HCT116 (cell line): ENCODE results near the gene NUMB. TPM values are rescaled to one million over a fixed set of nuclear protein-coding genes. Genes with fewer than 3 reads are reported as not detected.
"Not testable (repeated sequence)": the region's sequence is repeated elsewhere in the genome, so short reads cannot be mapped to it uniquely, and the experiment has no call there.

Experiments used
- ATAC-seq: fragments of 200-7000 bp; cut with Tn5 transposase; 2 replicates; pipeline ENCODE4 v1.9.1; 2020; ENCODE audit warnings: mild to moderate bottlenecking, moderate library complexity
- BruUV-seq: library from RNA; stranded (reverse); fragments of 400-500 nt; replicated peaks from 2 replicates; lab custom pipeline; 2021; lab: Mats Ljungman, UMichigan
- CTCF ChIA-PET: fragments of 300-600 bp; sonication (Branson Sonifier 250); formaldehyde crosslinking; loops from one replicate; lab custom pipeline; 2021; ENCODE audit warnings: antibody characterized with exemption; lab: Charles Lee
- POLR2A ChIA-PET: fragments of 300-600, 350-600 bp; sonication (Branson Sonifier 250); formaldehyde crosslinking; loops from one replicate; lab custom pipeline; 2021; ENCODE audit warnings: antibody characterized with exemption; lab: Charles Lee
- RAD21 ChIA-PET, 2 experiments: fragments of 300-600 bp; sonication (Branson Sonifier 250); formaldehyde crosslinking; loops; one replicate each; lab custom pipeline; 2023; ENCODE audit warnings: low total read pairs in 2 of 2; ENCODE audit not compliant: uncharacterized antibody in 2 of 2, unreplicated experiment in 2 of 2, low non-redundant PET in 1 of 2; lab: Charles Lee
- DNase-seq: peaks from one replicate; pipeline ENCODE4 v3.0.0-alpha.2; 2010; ENCODE audit warnings: low read depth, low spot score
- H2AFZ ChIP-seq: fragments of 200-600 bp; shearing (Covaris generic), sonication (generic); 2 replicates; pipeline ENCODE4 v1.6.1; 2017; ENCODE audit warnings: low read depth, mixed run types, mixed read lengths, antibody characterized with exemption, low read length; ENCODE audit not compliant: poor library complexity, severe bottlenecking
- H3K27ac ChIP-seq: 2 replicates; pipeline ENCODE4 v1.5.1; 2012; ENCODE audit warnings: low read depth, low read length
- H3K27me3 ChIP-seq: fragments of 200-600 bp; sonication (generic); 2 replicates; pipeline ENCODE4 v1.6.1; 2016; ENCODE audit warnings: mixed run types, low read length, mixed read lengths; ENCODE audit not compliant: insufficient read depth
- H3K36me3 ChIP-seq, 2 experiments: fragments of 200-500 bp in 1 of 2; fragments of 200-600 bp in 1 of 2; sonication (Bioruptor generic) in 1 of 2; sonication (generic) in 1 of 2; 2 replicates each; pipeline versions ENCODE4 v1.5.1 to v1.6.1; 2014 to 2016; ENCODE audit warnings: low read length in 2 of 2, inconsistent platforms in 1 of 2, mixed read lengths in 1 of 2, mixed run types in 1 of 2; ENCODE audit not compliant: insufficient read depth in 2 of 2, control insufficient read depth in 1 of 2
- H3K4me1 ChIP-seq, 2 experiments: fragments of 200-600 bp in 1 of 2; sonication (generic) in 1 of 2; 2 replicates each; pipeline versions ENCODE4 v1.5.1 to v1.6.1; 2012 to 2017; ENCODE audit warnings: low read length in 2 of 2, inconsistent platforms in 1 of 2, mild to moderate bottlenecking in 1 of 2, mixed read lengths in 1 of 2, mixed run types in 1 of 2, moderate library complexity in 1 of 2; ENCODE audit not compliant: insufficient read depth in 2 of 2, control insufficient read depth in 1 of 2
- H3K4me2 ChIP-seq: fragments of 200-600 bp; sonication (generic); 2 replicates; pipeline ENCODE4 v1.6.1; 2017; ENCODE audit warnings: mixed run types, low read length, mixed read lengths
- H3K4me3 ChIP-seq, 2 experiments: fragments of 200-600 bp in 1 of 2; sonication (generic) in 1 of 2; replicated peaks in 1 of 2; 2 replicates each; pipeline ENCODE4 v1.5.1; 2011 to 2016; ENCODE audit warnings: low read length in 2 of 2, control low read depth in 1 of 2, low read depth in 1 of 2, mild to moderate bottlenecking in 1 of 2, mixed read lengths in 1 of 2, mixed run types in 1 of 2
- H3K79me2 ChIP-seq: fragments of 200-600 bp; sonication (generic); 2 replicates; pipeline ENCODE4 v1.6.1; 2017; ENCODE audit warnings: mild to moderate bottlenecking, mixed run types, low read length, moderate library complexity, mixed read lengths; ENCODE audit not compliant: insufficient read depth
- H3K9ac ChIP-seq: fragments of 200-600 bp; sonication (generic); 2 replicates; pipeline ENCODE4 v1.6.1; 2016; ENCODE audit warnings: low read length, mixed read lengths
- H3K9me2 ChIP-seq: fragments of 200-600 bp; sonication (generic), shearing (Covaris generic); 2 replicates; pipeline ENCODE4 v1.6.1; 2017; ENCODE audit warnings: mixed run types, mild to moderate bottlenecking, moderate library complexity; ENCODE audit not compliant: insufficient read depth
- H3K9me3 ChIP-seq, 2 experiments: fragments of 200-500 bp in 1 of 2; fragments of 200-600 bp in 1 of 2; sonication (Bioruptor generic) in 1 of 2; sonication (generic) in 1 of 2; 2 replicates each; pipeline ENCODE4 v1.6.1; 2014 to 2017; ENCODE audit warnings: low read length in 2 of 2, mixed read lengths in 2 of 2, inconsistent platforms in 1 of 2, low read depth in 1 of 2, mild to moderate bottlenecking in 1 of 2, mixed run types in 1 of 2, moderate library complexity in 1 of 2; ENCODE audit not compliant: control insufficient read depth in 1 of 2, insufficient read depth in 1 of 2
- H4K20me1 ChIP-seq: fragments of 200-600 bp; sonication (generic), shearing (Covaris generic); 2 replicates; pipeline ENCODE4 v1.6.1; 2017; ENCODE audit warnings: mixed run types, mild to moderate bottlenecking, moderate library complexity; ENCODE audit not compliant: insufficient read depth
- intact Hi-C: fragments of 100-400 bp; cut with micrococcal nuclease; formaldehyde crosslinking; loops from 2 replicates; pipeline ENCODE4 v1.10.0; 2022
- total RNA-seq: library from RNA; stranded (reverse); gene quantifications from one replicate; pipeline ENCODE4 v1.2.1, GENCODE V29; 2021; ENCODE audit not compliant: unreplicated experiment
- TF ChIP-seq, protein P1 (sequence below): IDR thresholded peaks from 2 replicates; pipeline ENCODE4 v1.6.1; 2012; ENCODE audit warnings: low read depth

NUMB gene
- total RNA-seq, 1 experiment from 2014 or later: 43.0 TPM

DNA sequence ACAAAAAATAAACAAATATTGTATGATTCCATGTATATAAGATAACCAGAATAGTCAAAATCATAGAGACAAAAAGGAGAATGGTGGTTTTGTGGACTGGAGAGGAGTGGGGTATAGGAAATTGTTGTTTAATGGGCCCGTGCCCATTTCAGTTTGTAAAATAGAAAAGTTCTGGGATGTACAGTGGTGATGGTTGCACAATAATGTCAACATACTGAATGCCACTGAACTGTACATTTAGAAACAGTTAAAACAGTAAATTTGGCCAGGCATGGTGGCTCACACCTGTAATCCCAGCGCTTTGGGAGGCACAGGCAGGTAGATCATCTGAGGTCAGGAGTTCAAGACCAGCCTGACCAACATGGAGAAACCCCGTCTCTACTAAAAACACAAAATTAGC, 40.1 kb downstream of the NUMB start:
- ChIA-PET CTCF (interaction anchor here (1.6 kb wide), 1 partner anchor 24 kb away, joined by 3 read pairs; no protein-coding TSS in a partner anchor), RAD21 (no interaction called here), POLR2A (no interaction called here)
- no peaks in the 10 kb centered on the region for H3K9me3 ChIP-seq
- H3K4me2 ChIP-seq: no peak overlapping the region
- no peak for ATAC-seq
- TF ChIP-seq, protein P1, sequence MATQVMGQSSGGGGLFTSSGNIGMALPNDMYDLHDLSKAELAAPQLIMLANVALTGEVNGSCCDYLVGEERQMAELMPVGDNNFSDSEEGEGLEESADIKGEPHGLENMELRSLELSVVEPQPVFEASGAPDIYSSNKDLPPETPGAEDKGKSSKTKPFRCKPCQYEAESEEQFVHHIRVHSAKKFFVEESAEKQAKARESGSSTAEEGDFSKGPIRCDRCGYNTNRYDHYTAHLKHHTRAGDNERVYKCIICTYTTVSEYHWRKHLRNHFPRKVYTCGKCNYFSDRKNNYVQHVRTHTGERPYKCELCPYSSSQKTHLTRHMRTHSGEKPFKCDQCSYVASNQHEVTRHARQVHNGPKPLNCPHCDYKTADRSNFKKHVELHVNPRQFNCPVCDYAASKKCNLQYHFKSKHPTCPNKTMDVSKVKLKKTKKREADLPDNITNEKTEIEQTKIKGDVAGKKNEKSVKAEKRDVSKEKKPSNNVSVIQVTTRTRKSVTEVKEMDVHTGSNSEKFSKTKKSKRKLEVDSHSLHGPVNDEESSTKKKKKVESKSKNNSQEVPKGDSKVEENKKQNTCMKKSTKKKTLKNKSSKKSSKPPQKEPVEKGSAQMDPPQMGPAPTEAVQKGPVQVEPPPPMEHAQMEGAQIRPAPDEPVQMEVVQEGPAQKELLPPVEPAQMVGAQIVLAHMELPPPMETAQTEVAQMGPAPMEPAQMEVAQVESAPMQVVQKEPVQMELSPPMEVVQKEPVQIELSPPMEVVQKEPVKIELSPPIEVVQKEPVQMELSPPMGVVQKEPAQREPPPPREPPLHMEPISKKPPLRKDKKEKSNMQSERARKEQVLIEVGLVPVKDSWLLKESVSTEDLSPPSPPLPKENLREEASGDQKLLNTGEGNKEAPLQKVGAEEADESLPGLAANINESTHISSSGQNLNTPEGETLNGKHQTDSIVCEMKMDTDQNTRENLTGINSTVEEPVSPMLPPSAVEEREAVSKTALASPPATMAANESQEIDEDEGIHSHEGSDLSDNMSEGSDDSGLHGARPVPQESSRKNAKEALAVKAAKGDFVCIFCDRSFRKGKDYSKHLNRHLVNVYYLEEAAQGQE: no peak
- no peak overlapping the region for H2AFZ ChIP-seq
- DNase-seq: no peak
- no peak overlapping the region for H3K27ac ChIP-seq
- H3K9ac ChIP-seq: no peak overlapping the region
- H3K4me3 ChIP-seq: no peak overlapping the region
- H3K4me1 ChIP-seq: no peaks in the 10 kb centered on the region
- no peaks in the 10 kb centered on the region for H3K9me2 ChIP-seq
- intact Hi-C loops: no loop called here
- H4K20me1 ChIP-seq: no peaks in the 10 kb centered on the region
- no peaks in the 10 kb centered on the region for H3K36me3 ChIP-seq
- no peaks in the 10 kb centered on the region for H3K27me3 ChIP-seq
- H3K79me2 ChIP-seq: peaks cover 24% of the 10 kb centered on the region; the same call in 1 of the 2 replicates
- no TSS peak for BruUV-seq

DNA sequence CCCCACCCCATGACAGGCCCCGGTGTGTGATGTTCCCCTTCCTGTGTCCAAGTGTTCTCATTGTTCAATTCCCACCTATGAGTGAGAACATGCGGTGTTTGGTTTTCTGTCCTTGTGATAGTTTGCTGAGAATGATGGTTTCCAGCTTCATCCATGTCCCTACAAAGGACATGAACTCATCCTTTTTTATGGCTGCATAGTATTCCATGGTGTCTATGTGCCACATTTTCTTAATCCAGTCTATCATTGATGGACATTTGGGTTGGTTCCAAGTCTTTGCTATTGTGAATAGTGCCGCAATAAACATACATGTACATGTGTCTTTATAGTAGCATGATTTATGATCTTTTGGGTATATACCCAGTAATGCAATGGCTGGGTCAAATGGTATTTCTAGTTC, 52.1 kb downstream of the NUMB start:
- POLR2A ChIA-PET, H3K27ac ChIP-seq, DNase-seq, H3K9me3 ChIP-seq, H3K4me1 ChIP-seq, H2AFZ ChIP-seq, H3K27me3 ChIP-seq, H3K79me2 ChIP-seq, ATAC-seq, BruUV-seq, H3K9me2 ChIP-seq, H3K36me3 ChIP-seq, RAD21 ChIA-PET, H3K4me2 ChIP-seq, H3K4me3 ChIP-seq, H3K9ac ChIP-seq, intact Hi-C loops, H4K20me1 ChIP-seq, CTCF ChIA-PET: not testable (repeated sequence)
